Brain microvascular endothelial cell (primary cell): Measurements from ENCODE around the gene SLC47A2.

Experiments
- DNase-seq: peaks from one replicate; pipeline ENCODE4 v3.0.0-alpha.2; 2020
- H3K27ac ChIP-seq: fragments of 250-450 bp; sonication (Bioruptor Pico); 2 replicates; pipeline ENCODE4 v1.5.1; 2020; ENCODE audit warnings: mild to moderate bottlenecking, moderate library complexity
- H3K27me3 ChIP-seq: fragments of 250-450 bp; sonication (Bioruptor Pico); replicated peaks from 2 replicates; pipeline ENCODE4 v1.5.1; 2020; ENCODE audit warnings: mild to moderate bottlenecking
- H3K36me3 ChIP-seq: fragments of 250-450 bp; sonication (Bioruptor Pico); replicated peaks from 2 replicates; pipeline ENCODE4 v1.5.1; 2020; ENCODE audit warnings: mild to moderate bottlenecking
- H3K4me3 ChIP-seq: 2 replicates; pipeline ENCODE4 v1.5.1; 2011; ENCODE audit warnings: low read depth, mild to moderate bottlenecking, control low read depth, low read length, moderate library complexity
- CTCF ChIP-seq: IDR thresholded peaks from 2 replicates; pipeline ENCODE4 v1.5.1; 2011; ENCODE audit warnings: low read depth, mild to moderate bottlenecking, moderate library complexity, low read length, control low read depth, inconsistent platforms; ENCODE audit errors: missing control alignments
- in situ Hi-C: cut with HindIII; loops from 2 replicates; pipeline ENCODE4 v1.10.0; 2017; ENCODE audit warnings: low sequenced_read_pairs, low pct_ligation_motif_present

SLC47A2 gene

GRCh38 chr17:19750020-19750572, 33.7 kb upstream of the SLC47A2 start:
- in situ Hi-C loops: no loop called here
- Histone ChIP-seq H3K4me3 (no peak overlapping the region), H3K27ac (no peak overlapping the region), H3K27me3 (no peaks in the 10 kb centered on the region), H3K36me3 (no peaks in the 10 kb centered on the region)
- no peak for TF ChIP-seq CTCF
- no peak for DNase-seq

- Histone ChIP-seq H3K4me3 (no peak overlapping the region), H3K36me3 (no peaks in the 10 kb centered on the region), H3K27me3 (no peaks in the 10 kb centered on the region), H3K27ac (no peak overlapping the region)
- no peak for TF ChIP-seq CTCF
- in situ Hi-C loops: no loop called here
- DNase-seq: no peak
These were observed 32.4 kb upstream of the SLC47A2 start for GRCh38 chr17:19748807-19749193.

GRCh38 chr17:19747829-19748806, 31.7 kb upstream of the SLC47A2 start, which contains the start of gene ALDH3A1:
ALDH3A1 (minus strand) TSS chr17:19748298; CDS start chr17:19745129, 3,169 bp downstream.
- DNase-seq: no peak
- no peak within 1 kb of the TSS for H3K27ac ChIP-seq

GRCh38 chr17:19747159-19747719, 30.9 kb upstream of the SLC47A2 start:
- no peak for TF ChIP-seq CTCF
- Histone ChIP-seq H3K36me3 (no peaks in the 10 kb centered on the region), H3K27me3 (no peaks in the 10 kb centered on the region), H3K4me3 (no peak overlapping the region), H3K27ac (no peak overlapping the region)
- in situ Hi-C loops: no loop called here
- DNase-seq: no peak

More at GRCh38 chr17:19747829-19748806, 31.7 kb upstream of the SLC47A2 start, which contains the start of gene ALDH3A1:
- no peak for TF ChIP-seq CTCF
- H3K27me3 ChIP-seq: no peaks in the 10 kb centered on the region
- H3K4me3 ChIP-seq: no peak within 1 kb of the TSS
- H3K36me3 ChIP-seq: no peaks in the 10 kb centered on the region
- in situ Hi-C loops: no loop called here

- Histone ChIP-seq H3K36me3 (no peaks in the 10 kb centered on the region), H3K27me3 (no peaks in the 10 kb centered on the region), H3K4me3 (no peak overlapping the region), H3K27ac (no peak overlapping the region)
- no peak for DNase-seq
- no peak for TF ChIP-seq CTCF
- in situ Hi-C loops: no loop called here
These were observed 30.1 kb upstream of the SLC47A2 start for GRCh38 chr17:19746517-19746916.
